B cell (primary cell): Measurements from ENCODE around the gene DGKB. TPM values are rescaled to one million over a fixed set of nuclear protein-coding genes. Genes with fewer than 3 reads are reported as not detected.

Experiments used
- ATAC-seq: fragments of 200-7000 bp; cut with Tn5 transposase; one replicate; pipeline ENCODE4 v1.10.0; 2021; ENCODE audit warnings: low read depth, mild to moderate bottlenecking, moderate number of reproducible peaks, moderate library complexity
- CTCF ChIA-PET: fragments of 350-600 bp; sonication (Branson Sonifier 250); formaldehyde crosslinking; loops from one replicate; lab custom pipeline; 2021; ENCODE audit warnings: antibody characterized with exemption, inconsistent platforms; lab: Charles Lee
- POLR2A ChIA-PET: fragments of 350-600 bp; sonication (Branson Sonifier 250); formaldehyde crosslinking; loops from one replicate; lab custom pipeline; 2021; ENCODE audit warnings: antibody characterized with exemption; lab: Charles Lee
- DNase-seq: peaks from one replicate; pipeline ENCODE4 v3.0.0; 2013
- H2AFZ ChIP-seq: 2 replicates; pipeline ENCODE4 v1.6.1; 2012; ENCODE audit warnings: mild to moderate bottlenecking, low read depth, low read length; ENCODE audit not compliant: insufficient read depth, poor library complexity, severe bottlenecking
- H3K27ac ChIP-seq, 2 donors: 1 replicate in 1 of 2; 2 replicates in 1 of 2; pipeline ENCODE4 v1.5.1; 2012 to 2013; ENCODE audit warnings: low read length in 2 of 2, mild to moderate bottlenecking in 2 of 2, moderate library complexity in 1 of 2
- H3K27me3 ChIP-seq, 4 experiments: fragments of 200-600 bp in 1 of 4; sonication (generic) in 1 of 4; replicated peaks in 1 of 4; 1 replicate in 2 of 4; 2 replicates in 2 of 4; pipeline versions ENCODE4 v1.6.1 to v1.7.0; 2013 to 2016; ENCODE audit warnings: low read length in 3 of 4, mild to moderate bottlenecking in 2 of 4, mixed read lengths in 1 of 4, moderate library complexity in 1 of 4; ENCODE audit not compliant: insufficient read depth in 4 of 4, control insufficient read depth in 3 of 4; ENCODE audit errors: control extremely low read depth in 1 of 4
- H3K36me3 ChIP-seq, 2 experiments: replicated peaks in 1 of 2; 1 replicate in 1 of 2; 2 replicates in 1 of 2; pipeline versions ENCODE4 v1.6.1 to v1.7.1; 2013; ENCODE audit warnings: low read length in 1 of 2; ENCODE audit not compliant: insufficient read depth in 2 of 2, control insufficient read depth in 1 of 2; ENCODE audit errors: control extremely low read depth in 1 of 2, extremely low read depth in 1 of 2
- H3K4me1 ChIP-seq, 2 donors: fragments of 200-600 bp in 1 of 2; sonication (generic) in 1 of 2; 1 replicate in 1 of 2; 2 replicates in 1 of 2; pipeline versions ENCODE4 v1.5.1 to v1.6.1; 2013 to 2017; ENCODE audit warnings: low read length in 2 of 2; ENCODE audit not compliant: control insufficient read depth in 2 of 2, insufficient read depth in 2 of 2
- H3K4me2 ChIP-seq: replicated peaks from 2 replicates; pipeline ENCODE3; 2012; ENCODE audit warnings: mild to moderate bottlenecking, low read depth, low read length; ENCODE audit not compliant: poor library complexity, severe bottlenecking
- H3K4me3 ChIP-seq, 5 experiments: fragments of 200-600 bp in 1 of 5; sonication (generic) in 1 of 5; 1 replicate in 3 of 5; 2 replicates in 2 of 5; pipeline versions ENCODE4 v1.5.1 to v1.7.0; 2011 to 2016; ENCODE audit warnings: low read length in 4 of 5, mild to moderate bottlenecking in 4 of 5, low read depth in 2 of 5, control low read depth in 1 of 5, moderate library complexity in 1 of 5; ENCODE audit not compliant: insufficient read depth in 1 of 5; ENCODE audit errors: control extremely low read depth in 1 of 5, extremely low read depth in 1 of 5
- H3K79me2 ChIP-seq: fragments of 200-600 bp; sonication (generic); one replicate; pipeline ENCODE4 v1.6.0; 2016; ENCODE audit warnings: low read length; ENCODE audit not compliant: control insufficient read depth, insufficient read depth
- H3K9ac ChIP-seq: fragments of 200-600 bp; sonication (generic); 2 replicates; pipeline ENCODE4 v1.6.1; 2017; ENCODE audit warnings: mild to moderate bottlenecking, low read length, moderate library complexity
- H3K9me3 ChIP-seq, 3 donors: one replicate each; pipeline versions ENCODE4 v1.6.1 to v1.7.1; 2013; ENCODE audit warnings: low read length in 2 of 3; ENCODE audit not compliant: control insufficient read depth in 2 of 3, insufficient read depth in 1 of 3; ENCODE audit errors: control extremely low read depth in 1 of 3
- H4K20me1 ChIP-seq: 2 replicates; pipeline ENCODE4 v1.6.0; 2012; ENCODE audit warnings: mild to moderate bottlenecking, low read length; ENCODE audit not compliant: insufficient read depth, control insufficient read depth, poor library complexity, severe bottlenecking
- H3K27ac Mint-ChIP-seq: one replicate; pipeline ENCODE4 v1.8.0; 2021; ENCODE audit warnings: mixed read lengths
- H3K27me3 Mint-ChIP-seq: one replicate; pipeline ENCODE4 v1.8.0; 2021; ENCODE audit warnings: mixed read lengths
- H3K4me1 Mint-ChIP-seq: one replicate; pipeline ENCODE4 v1.8.0; 2021; ENCODE audit warnings: mixed read lengths
- H3K4me3 Mint-ChIP-seq: one replicate; pipeline ENCODE4 v1.8.0; 2021; ENCODE audit warnings: mixed read lengths
- H3K9me3 Mint-ChIP-seq: one replicate; pipeline ENCODE4 v1.8.0; 2022; ENCODE audit warnings: mixed read lengths; ENCODE audit not compliant: insufficient read depth
- EZH2 ChIP-seq: IDR thresholded peaks from 2 replicates; pipeline ENCODE4 v1.6.1; 2012; ENCODE audit warnings: borderline replicate concordance, low read depth, mild to moderate bottlenecking, moderate library complexity, low read length; ENCODE audit not compliant: insufficient read depth, poor library complexity, severe bottlenecking
- WGBS: methylation state at CpG from one replicate; pipeline ENCODE4 v1.1.5; 2013; ENCODE audit warnings: missing lambda C conversion rate; ENCODE audit not compliant: insufficient coverage; 5-methylcytosine and 5-hydroxymethylcytosine counted together
- intact Hi-C: fragments of 100-400 bp; cut with micrococcal nuclease; formaldehyde crosslinking; loops from one replicate; pipeline ENCODE4 v1.10.0; 2022
- polyA plus RNA-seq: library from polyadenylated mRNA; depleted of rRNA; stranded (reverse); fragments of >200 nt; gene quantifications from 2 replicates; pipeline ENCODE4 v1.2.3, GENCODE V29; 2012
- total RNA-seq, 2 donors: library from RNA; stranded (reverse); fragments of 120-200 nt in 1 of 2; gene quantifications; 1 replicate in 1 of 2; 2 replicates in 1 of 2; pipeline versions ENCODE4 v1.2.3 to v1.2.4, GENCODE V29; 2013 to 2022
- TF ChIP-seq, protein P1 (sequence below): fragments of 200-600 bp; IDR thresholded peaks from one replicate; pipeline ENCODE4 v1.8.0; 2022; ENCODE audit warnings: antibody characterized with exemption, mild to moderate bottlenecking

The DGKB gene
- total and polyA plus RNA-seq, 2 donors (not counting 1 experiment from before 2014, with no cell fraction given): not detected

DNA sequence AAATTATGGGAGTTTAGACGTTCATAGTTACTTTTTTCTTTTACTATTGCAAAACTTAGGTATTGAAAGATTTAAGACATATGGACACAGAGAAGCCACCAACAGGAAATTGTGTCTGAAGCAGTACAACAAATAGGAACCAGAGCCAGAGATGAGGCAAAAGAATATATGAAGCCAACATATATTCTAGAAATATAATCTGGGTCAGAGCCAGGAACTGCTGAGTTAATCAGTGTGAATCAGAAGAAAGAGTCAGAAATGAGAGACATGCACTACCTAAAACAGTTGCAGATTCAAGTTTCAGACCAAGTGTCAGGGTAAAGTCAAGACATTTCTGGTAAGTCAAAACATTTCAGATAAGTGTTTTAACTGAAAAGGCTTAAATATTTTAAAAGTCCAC lies 67.7 kb downstream of the DGKB start:
- Histone ChIP-seq H3K9me3 (no peaks in the 10 kb centered on the region), H3K4me1 (no peaks in the 10 kb centered on the region), H3K4me2 (no peak overlapping the region), H4K20me1 (no peaks in the 10 kb centered on the region), H3K27ac (no peak overlapping the region), H3K79me2 (no peaks in the 10 kb centered on the region), H3K27me3 (no peaks in the 10 kb centered on the region), H2AFZ (no peak overlapping the region), H3K4me3 (no peak overlapping the region), H3K36me3 (no peaks in the 10 kb centered on the region), H3K9ac (no peak overlapping the region)
- H3K4me1 Mint-ChIP-seq: no peaks in the 10 kb centered on the region
- no peaks in the 10 kb centered on the region for H3K9me3 Mint-ChIP-seq
- TF ChIP-seq, protein P1, sequence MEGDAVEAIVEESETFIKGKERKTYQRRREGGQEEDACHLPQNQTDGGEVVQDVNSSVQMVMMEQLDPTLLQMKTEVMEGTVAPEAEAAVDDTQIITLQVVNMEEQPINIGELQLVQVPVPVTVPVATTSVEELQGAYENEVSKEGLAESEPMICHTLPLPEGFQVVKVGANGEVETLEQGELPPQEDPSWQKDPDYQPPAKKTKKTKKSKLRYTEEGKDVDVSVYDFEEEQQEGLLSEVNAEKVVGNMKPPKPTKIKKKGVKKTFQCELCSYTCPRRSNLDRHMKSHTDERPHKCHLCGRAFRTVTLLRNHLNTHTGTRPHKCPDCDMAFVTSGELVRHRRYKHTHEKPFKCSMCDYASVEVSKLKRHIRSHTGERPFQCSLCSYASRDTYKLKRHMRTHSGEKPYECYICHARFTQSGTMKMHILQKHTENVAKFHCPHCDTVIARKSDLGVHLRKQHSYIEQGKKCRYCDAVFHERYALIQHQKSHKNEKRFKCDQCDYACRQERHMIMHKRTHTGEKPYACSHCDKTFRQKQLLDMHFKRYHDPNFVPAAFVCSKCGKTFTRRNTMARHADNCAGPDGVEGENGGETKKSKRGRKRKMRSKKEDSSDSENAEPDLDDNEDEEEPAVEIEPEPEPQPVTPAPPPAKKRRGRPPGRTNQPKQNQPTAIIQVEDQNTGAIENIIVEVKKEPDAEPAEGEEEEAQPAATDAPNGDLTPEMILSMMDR: no peak
- TF ChIP-seq EZH2: no peak
- H3K4me3 Mint-ChIP-seq: no peak overlapping the region
- H3K27ac Mint-ChIP-seq: no peak overlapping the region
- DNase-seq (no peak), ATAC-seq (no peak)
- POLR2A ChIA-PET: no interaction called here
- intact Hi-C loops: no loop called here
- WGBS: no CpG with 5 or more reads among the region's 1 CpG
- H3K27me3 Mint-ChIP-seq: no peaks in the 10 kb centered on the region
- CTCF ChIA-PET: no interaction called here

DNA sequence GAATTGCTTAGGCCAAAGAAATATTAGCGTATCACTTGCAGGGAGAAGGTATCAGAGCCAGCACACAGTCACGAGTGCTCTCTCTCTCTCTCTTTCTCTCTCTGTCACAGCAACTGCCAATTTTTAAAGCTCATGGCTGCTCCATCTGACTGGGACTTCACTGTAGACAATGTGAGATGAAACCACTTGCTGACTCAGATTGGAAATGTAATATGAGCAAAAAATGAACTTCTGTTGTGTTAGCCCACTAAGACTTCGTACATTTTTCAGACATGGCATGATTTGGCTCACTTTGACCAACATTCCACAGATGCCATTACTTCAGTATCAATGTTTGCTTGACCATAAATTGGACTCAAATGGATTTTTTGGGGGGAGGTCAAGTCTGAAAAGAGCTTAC lies 68.1 kb downstream of the DGKB start:
- intact Hi-C loops: no loop called here
- H3K27me3 Mint-ChIP-seq: no peaks in the 10 kb centered on the region
- H3K4me3 ChIP-seq: no peak overlapping the region
- H3K9me3 Mint-ChIP-seq: no peaks in the 10 kb centered on the region
- TF ChIP-seq, protein P1: no peak
- TF ChIP-seq EZH2: no peak
- no peaks in the 10 kb centered on the region for H3K27me3 ChIP-seq
- WGBS: 100% methylated on average over 1 of the region's 3 CpGs
- DNase-seq: no peak
- no peaks in the 10 kb centered on the region for H3K36me3 ChIP-seq
- no peak overlapping the region for H3K27ac Mint-ChIP-seq
- H3K4me1 Mint-ChIP-seq: no peaks in the 10 kb centered on the region
- H3K4me2 ChIP-seq: no peak overlapping the region
- no peak overlapping the region for H3K4me3 Mint-ChIP-seq
- POLR2A ChIA-PET: no interaction called here
- CTCF ChIA-PET: no interaction called here
- H3K27ac ChIP-seq: no peak overlapping the region
- H2AFZ ChIP-seq: no peak overlapping the region
- no peak for ATAC-seq
- no peaks in the 10 kb centered on the region for H4K20me1 ChIP-seq
- no peaks in the 10 kb centered on the region for H3K4me1 ChIP-seq
- no peaks in the 10 kb centered on the region for H3K79me2 ChIP-seq
- no peaks in the 10 kb centered on the region for H3K9me3 ChIP-seq
- no peak overlapping the region for H3K9ac ChIP-seq
